ENCODE results near the gene PIK3CD.

PIK3CD gene

GRCh38 chr1:9643351-9644256 lies 7.9 kb upstream of the PIK3CD start:
- no peak for TF ChIP-seq CTCF (IDR thresholded peaks at IDR 0.05)

- no peak for TF ChIP-seq CTCF (IDR thresholded peaks at IDR 0.05)
Observed at GRCh38 chr1:9646037-9646436, 5.5 kb upstream of the PIK3CD start.

- no peak for TF ChIP-seq CTCF (IDR thresholded peaks at IDR 0.05)
Observed at GRCh38 chr1:9648171-9648570, 3.4 kb upstream of the PIK3CD start.

GRCh38 chr1:9649769-9650168 lies 1.8 kb upstream of the PIK3CD start:
- TF ChIP-seq CTCF (IDR thresholded peaks at IDR 0.05): no peak

GRCh38 chr1:9651220-9651564 lies 339 bp upstream of the PIK3CD start:
- no peak for TF ChIP-seq CTCF (IDR thresholded peaks at IDR 0.05)

GRCh38 chr1:9652379-9653209 lies 1.1 kb downstream of the PIK3CD start:
- no peak for TF ChIP-seq CTCF (IDR thresholded peaks at IDR 0.05)

GRCh38 chr1:9653210-9653490 lies 1.6 kb downstream of the PIK3CD start:
- no peak for TF ChIP-seq CTCF (IDR thresholded peaks at IDR 0.05)

Data from LNCAP (cell line).